HepG2 (cell line): ENCODE results near the gene CD109. TPM values are rescaled to one million over a fixed set of nuclear protein-coding genes. Genes with fewer than 3 reads are reported as not detected.

Experiments
- BHLHE40 ChIP-seq: IDR thresholded peaks from 2 replicates; pipeline ENCODE4 v1.6.1; 2011; ENCODE audit warnings: low read length, improper control_type of control experiment
- HNRNPLL ChIP-seq: fragments of 200-400 bp; formaldehyde crosslinking; IDR thresholded peaks from 2 replicates; pipeline ENCODE4 v1.6.1; 2017; ENCODE audit warnings: mild to moderate bottlenecking, low read depth, low read length; ENCODE audit not compliant: poor library complexity, severe bottlenecking
- NONO ChIP-seq, 2 experiments: fragments of 450-650 bp in 1 of 2; sonication (generic) in 1 of 2; formaldehyde crosslinking in 1 of 2; IDR thresholded peaks in 1 of 2; conservative IDR thresholded peaks in 1 of 2; 2 replicates each; pipeline versions ENCODE4 v1.6.1 to v1.8.0; 2017 to 2022; ENCODE audit warnings: mild to moderate bottlenecking in 1 of 2, missing genetic modification reagents in 1 of 2, moderate library complexity in 1 of 2
- RAD21 ChIP-seq: fragments of 450-650 bp; formaldehyde crosslinking; IDR thresholded peaks from 2 replicates; pipeline ENCODE4 v1.5.0; 2020; ENCODE audit warnings: mild to moderate bottlenecking
- REPIN1 ChIP-seq: sonication (generic); formaldehyde crosslinking; IDR thresholded peaks from 2 replicates; pipeline ENCODE4 v1.8.0; 2022; ENCODE audit warnings: missing genetic modification reagents, low read depth, mild to moderate bottlenecking, borderline replicate concordance
- RFX1 ChIP-seq: fragments of 450-650 bp; IDR thresholded peaks from 2 replicates; pipeline ENCODE4 v1.6.1; 2017
- TBX2 ChIP-seq: sonication (generic); formaldehyde crosslinking; IDR thresholded peaks from 2 replicates; pipeline ENCODE4 v1.5.0; 2020; ENCODE audit warnings: missing genetic modification reagents, mild to moderate bottlenecking, borderline replicate concordance
- ZNF879 ChIP-seq: sonication (generic); formaldehyde crosslinking; IDR thresholded peaks from 2 replicates; pipeline ENCODE4 v1.8.1; 2023; ENCODE audit warnings: missing genetic modification reagents
- ZSCAN30 ChIP-seq: sonication (generic); formaldehyde crosslinking; IDR thresholded peaks from 2 replicates; pipeline ENCODE4 v1.5.0; 2020; ENCODE audit warnings: mild to moderate bottlenecking, missing genetic modification reagents
- polyA plus RNA-seq, 8 experiments: library from polyadenylated mRNA; depleted of rRNA in 3 of 8; stranded (reverse) in 7 of 8; unstranded in 1 of 8; fragments of >200 nt; fragmentation: Illumina TruSeq in 4 of 8; extraction: Trizol in 4 of 8; gene quantifications; 2 replicates each; pipeline versions ENCODE4 v1.2.1 to v1.2.3, GENCODE V29; 2011 to 2016; ENCODE audit warnings: low read depth in 4 of 8, missing spikeins in 1 of 8, mixed read lengths in 1 of 8; ENCODE audit not compliant: insufficient read depth in 1 of 8
- total RNA-seq, 5 experiments: library from RNA; depleted of rRNA; stranded (reverse); fragments of >200 nt; fragmentation: Illumina TruSeq; extraction: Trizol; gene quantifications; 2 replicates each; pipeline ENCODE4 v1.2.3, GENCODE V29; 2016; ENCODE audit warnings: low read depth in 1 of 5
- TF ChIP-seq, protein P1 (sequence below): sonication (generic); formaldehyde crosslinking; conservative IDR thresholded peaks from 2 replicates; pipeline ENCODE4 v1.8.0; 2022; ENCODE audit warnings: missing genetic modification reagents
- TF ChIP-seq, protein P2 (sequence below): conservative IDR thresholded peaks from 2 replicates; pipeline ENCODE4 v1.6.1; 2018; ENCODE audit warnings: missing genetic modification reagents
- TF ChIP-seq, protein P3 (sequence below): sonication (generic); formaldehyde crosslinking; IDR thresholded peaks from 2 replicates; pipeline ENCODE4 v1.4.0; 2020; ENCODE audit warnings: missing genetic modification reagents
- TF ChIP-seq, protein P4 (sequence below): sonication (generic); formaldehyde crosslinking; IDR thresholded peaks from 2 replicates; pipeline ENCODE4 v1.5.1; 2020; ENCODE audit warnings: mild to moderate bottlenecking, missing genetic modification reagents, moderate library complexity
- TF ChIP-seq, protein P5 (sequence below): sonication (generic); formaldehyde crosslinking; IDR thresholded peaks from 2 replicates; pipeline ENCODE4 v1.4.0; 2020; ENCODE audit warnings: missing genetic modification reagents

Gene CD109
- total and polyA plus RNA-seq, 2 of the 13 experiments (the other 11 are each of a cell fraction or from before 2014, with no cell fraction given), result 0.93 to 2.1 TPM

DNA sequence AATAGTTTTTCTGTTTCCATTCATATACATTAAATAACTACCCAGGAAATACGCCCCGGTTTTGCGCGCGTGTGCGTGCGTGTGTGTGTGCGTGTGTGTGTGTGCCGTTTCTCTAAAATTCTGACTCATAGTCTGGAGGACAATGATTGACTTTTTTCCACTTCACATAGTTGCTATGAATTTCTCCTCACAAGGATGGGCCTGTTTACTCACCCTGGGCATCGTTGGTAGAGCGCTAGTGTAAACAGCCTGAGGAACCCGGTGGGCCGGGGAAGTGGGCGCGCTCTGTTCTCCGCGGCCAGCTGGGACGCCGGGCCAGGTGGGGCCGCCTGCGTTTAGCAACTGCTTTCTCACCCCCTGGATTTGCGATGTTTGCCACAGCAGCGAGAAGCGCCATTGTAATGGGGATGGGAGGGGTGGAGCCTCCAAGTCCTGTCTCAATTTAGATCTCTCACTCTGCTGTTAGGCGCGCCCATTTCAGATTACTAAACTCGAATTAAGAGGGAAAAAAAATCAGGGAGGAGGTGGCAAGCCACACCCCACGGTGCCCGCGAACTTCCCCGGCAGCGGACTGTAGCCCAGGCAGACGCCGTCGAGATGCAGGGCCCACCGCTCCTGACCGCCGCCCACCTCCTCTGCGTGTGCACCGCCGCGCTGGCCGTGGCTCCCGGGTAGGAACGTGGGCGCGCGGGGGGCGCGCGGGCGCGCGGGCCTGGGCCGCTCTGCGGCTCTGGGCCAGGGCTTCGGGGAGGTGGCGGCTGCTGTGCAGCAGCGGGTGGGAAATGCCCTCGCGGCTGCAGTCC lies at the start of gene CD109 (continued):
- TF ChIP-seq, protein P1, sequence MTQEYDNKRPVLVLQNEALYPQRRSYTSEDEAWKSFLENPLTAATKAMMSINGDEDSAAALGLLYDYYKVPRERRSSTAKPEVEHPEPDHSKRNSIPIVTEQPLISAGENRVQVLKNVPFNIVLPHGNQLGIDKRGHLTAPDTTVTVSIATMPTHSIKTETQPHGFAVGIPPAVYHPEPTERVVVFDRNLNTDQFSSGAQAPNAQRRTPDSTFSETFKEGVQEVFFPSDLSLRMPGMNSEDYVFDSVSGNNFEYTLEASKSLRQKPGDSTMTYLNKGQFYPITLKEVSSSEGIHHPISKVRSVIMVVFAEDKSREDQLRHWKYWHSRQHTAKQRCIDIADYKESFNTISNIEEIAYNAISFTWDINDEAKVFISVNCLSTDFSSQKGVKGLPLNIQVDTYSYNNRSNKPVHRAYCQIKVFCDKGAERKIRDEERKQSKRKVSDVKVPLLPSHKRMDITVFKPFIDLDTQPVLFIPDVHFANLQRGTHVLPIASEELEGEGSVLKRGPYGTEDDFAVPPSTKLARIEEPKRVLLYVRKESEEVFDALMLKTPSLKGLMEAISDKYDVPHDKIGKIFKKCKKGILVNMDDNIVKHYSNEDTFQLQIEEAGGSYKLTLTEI (CRISPR knock-in tag), result no peak
- TF ChIP-seq BHLHE40 (no peak), REPIN1 (CRISPR knock-in tag) (no peak), RFX1 (no peak), ZSCAN30 (CRISPR knock-in tag) (no peak), TBX2 (CRISPR knock-in tag) (no peak), NONO (IDR thresholded peaks at IDR 0.05) (no peak), NONO (CRISPR knock-in tag; conservative IDR thresholded peaks at IDR 0.05) (no peak), ZNF879 (CRISPR knock-in tag) (no peak), HNRNPLL (peak; percentile 66), RAD21 (CRISPR knock-in tag) (no peak)
- TF ChIP-seq, protein P2, sequence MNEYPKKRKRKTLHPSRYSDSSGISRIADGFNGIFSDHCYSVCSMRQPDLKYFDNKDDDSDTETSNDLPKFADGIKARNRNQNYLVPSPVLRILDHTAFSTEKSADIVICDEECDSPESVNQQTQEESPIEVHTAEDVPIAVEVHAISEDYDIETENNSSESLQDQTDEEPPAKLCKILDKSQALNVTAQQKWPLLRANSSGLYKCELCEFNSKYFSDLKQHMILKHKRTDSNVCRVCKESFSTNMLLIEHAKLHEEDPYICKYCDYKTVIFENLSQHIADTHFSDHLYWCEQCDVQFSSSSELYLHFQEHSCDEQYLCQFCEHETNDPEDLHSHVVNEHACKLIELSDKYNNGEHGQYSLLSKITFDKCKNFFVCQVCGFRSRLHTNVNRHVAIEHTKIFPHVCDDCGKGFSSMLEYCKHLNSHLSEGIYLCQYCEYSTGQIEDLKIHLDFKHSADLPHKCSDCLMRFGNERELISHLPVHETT (CRISPR knock-in tag), result no peak
- TF ChIP-seq, protein P3, sequence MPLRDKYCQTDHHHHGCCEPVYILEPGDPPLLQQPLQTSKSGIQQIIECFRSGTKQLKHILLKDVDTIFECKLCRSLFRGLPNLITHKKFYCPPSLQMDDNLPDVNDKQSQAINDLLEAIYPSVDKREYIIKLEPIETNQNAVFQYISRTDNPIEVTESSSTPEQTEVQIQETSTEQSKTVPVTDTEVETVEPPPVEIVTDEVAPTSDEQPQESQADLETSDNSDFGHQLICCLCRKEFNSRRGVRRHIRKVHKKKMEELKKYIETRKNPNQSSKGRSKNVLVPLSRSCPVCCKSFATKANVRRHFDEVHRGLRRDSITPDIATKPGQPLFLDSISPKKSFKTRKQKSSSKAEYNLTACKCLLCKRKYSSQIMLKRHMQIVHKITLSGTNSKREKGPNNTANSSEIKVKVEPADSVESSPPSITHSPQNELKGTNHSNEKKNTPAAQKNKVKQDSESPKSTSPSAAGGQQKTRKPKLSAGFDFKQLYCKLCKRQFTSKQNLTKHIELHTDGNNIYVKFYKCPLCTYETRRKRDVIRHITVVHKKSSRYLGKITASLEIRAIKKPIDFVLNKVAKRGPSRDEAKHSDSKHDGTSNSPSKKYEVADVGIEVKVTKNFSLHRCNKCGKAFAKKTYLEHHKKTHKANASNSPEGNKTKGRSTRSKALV (CRISPR knock-in tag), result peak; percentile 24; the same call in 1 of the 2 replicates
- TF ChIP-seq, protein P4, sequence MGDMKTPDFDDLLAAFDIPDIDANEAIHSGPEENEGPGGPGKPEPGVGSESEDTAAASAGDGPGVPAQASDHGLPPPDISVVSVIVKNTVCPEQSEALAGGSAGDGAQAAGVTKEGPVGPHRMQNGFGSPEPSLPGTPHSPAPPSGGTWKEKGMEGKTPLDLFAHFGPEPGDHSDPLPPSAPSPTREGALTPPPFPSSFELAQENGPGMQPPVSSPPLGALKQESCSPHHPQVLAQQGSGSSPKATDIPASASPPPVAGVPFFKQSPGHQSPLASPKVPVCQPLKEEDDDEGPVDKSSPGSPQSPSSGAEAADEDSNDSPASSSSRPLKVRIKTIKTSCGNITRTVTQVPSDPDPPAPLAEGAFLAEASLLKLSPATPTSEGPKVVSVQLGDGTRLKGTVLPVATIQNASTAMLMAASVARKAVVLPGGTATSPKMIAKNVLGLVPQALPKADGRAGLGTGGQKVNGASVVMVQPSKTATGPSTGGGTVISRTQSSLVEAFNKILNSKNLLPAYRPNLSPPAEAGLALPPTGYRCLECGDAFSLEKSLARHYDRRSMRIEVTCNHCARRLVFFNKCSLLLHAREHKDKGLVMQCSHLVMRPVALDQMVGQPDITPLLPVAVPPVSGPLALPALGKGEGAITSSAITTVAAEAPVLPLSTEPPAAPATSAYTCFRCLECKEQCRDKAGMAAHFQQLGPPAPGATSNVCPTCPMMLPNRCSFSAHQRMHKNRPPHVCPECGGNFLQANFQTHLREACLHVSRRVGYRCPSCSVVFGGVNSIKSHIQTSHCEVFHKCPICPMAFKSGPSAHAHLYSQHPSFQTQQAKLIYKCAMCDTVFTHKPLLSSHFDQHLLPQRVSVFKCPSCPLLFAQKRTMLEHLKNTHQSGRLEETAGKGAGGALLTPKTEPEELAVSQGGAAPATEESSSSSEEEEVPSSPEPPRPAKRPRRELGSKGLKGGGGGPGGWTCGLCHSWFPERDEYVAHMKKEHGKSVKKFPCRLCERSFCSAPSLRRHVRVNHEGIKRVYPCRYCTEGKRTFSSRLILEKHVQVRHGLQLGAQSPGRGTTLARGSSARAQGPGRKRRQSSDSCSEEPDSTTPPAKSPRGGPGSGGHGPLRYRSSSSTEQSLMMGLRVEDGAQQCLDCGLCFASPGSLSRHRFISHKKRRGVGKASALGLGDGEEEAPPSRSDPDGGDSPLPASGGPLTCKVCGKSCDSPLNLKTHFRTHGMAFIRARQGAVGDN (CRISPR knock-in tag), result peak; percentile 57
- TF ChIP-seq, protein P5, sequence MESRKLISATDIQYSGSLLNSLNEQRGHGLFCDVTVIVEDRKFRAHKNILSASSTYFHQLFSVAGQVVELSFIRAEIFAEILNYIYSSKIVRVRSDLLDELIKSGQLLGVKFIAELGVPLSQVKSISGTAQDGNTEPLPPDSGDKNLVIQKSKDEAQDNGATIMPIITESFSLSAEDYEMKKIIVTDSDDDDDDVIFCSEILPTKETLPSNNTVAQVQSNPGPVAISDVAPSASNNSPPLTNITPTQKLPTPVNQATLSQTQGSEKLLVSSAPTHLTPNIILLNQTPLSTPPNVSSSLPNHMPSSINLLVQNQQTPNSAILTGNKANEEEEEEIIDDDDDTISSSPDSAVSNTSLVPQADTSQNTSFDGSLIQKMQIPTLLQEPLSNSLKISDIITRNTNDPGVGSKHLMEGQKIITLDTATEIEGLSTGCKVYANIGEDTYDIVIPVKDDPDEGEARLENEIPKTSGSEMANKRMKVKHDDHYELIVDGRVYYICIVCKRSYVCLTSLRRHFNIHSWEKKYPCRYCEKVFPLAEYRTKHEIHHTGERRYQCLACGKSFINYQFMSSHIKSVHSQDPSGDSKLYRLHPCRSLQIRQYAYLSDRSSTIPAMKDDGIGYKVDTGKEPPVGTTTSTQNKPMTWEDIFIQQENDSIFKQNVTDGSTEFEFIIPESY (CRISPR knock-in tag), result no peak
